ENCODE results near the gene C1D.
"Not testable (repeated sequence)": the region's sequence is repeated elsewhere in the genome, so short reads cannot be mapped to it uniquely, and the experiment has no call there.

C1D gene

DNA sequence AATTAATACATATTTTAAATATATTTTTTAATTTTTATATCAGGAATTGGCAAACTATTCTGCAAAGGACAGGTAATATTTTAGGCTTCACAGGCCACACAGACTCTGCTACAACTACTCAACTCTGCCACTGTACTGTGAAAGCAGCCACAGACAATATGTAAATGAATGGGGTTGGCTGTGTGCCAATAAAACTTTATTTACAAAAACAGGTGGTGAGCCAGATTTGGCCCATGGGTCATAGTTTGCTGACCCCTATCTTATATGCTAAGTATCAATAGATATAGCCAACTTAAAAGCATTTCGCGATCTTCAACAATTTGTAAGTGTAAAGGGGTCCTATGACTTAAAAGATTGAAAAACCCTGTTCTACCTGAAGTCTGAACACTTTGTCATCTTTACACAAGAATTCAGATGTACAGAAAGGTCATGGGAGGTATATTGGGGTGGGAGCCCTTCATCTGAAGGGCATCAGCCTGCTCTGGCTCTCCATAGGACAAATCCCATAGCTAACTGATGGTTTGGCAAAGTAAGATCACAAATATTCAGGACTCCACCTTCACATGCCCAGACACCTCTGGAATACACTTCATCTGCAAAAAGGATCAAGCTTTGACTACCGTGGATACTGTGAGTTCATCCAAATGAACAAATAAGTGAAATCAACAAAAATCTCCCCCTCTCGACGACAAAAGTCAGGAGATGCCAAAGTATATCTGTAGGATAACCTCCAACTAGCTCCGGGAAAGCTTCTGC, 65.9 kb downstream of the C1D start:
- DNase-seq (ENCODE audit: low read depth), result no peak
- no peak overlapping the region for H3K4me3 ChIP-seq (ENCODE audit: low read depth, low read length)
- TF ChIP-seq, protein P1, sequence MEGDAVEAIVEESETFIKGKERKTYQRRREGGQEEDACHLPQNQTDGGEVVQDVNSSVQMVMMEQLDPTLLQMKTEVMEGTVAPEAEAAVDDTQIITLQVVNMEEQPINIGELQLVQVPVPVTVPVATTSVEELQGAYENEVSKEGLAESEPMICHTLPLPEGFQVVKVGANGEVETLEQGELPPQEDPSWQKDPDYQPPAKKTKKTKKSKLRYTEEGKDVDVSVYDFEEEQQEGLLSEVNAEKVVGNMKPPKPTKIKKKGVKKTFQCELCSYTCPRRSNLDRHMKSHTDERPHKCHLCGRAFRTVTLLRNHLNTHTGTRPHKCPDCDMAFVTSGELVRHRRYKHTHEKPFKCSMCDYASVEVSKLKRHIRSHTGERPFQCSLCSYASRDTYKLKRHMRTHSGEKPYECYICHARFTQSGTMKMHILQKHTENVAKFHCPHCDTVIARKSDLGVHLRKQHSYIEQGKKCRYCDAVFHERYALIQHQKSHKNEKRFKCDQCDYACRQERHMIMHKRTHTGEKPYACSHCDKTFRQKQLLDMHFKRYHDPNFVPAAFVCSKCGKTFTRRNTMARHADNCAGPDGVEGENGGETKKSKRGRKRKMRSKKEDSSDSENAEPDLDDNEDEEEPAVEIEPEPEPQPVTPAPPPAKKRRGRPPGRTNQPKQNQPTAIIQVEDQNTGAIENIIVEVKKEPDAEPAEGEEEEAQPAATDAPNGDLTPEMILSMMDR (IDR thresholded peaks at IDR 0.05; ENCODE audit: insufficient read depth, low read depth, low read length, missing control alignments), result no peak

DNA sequence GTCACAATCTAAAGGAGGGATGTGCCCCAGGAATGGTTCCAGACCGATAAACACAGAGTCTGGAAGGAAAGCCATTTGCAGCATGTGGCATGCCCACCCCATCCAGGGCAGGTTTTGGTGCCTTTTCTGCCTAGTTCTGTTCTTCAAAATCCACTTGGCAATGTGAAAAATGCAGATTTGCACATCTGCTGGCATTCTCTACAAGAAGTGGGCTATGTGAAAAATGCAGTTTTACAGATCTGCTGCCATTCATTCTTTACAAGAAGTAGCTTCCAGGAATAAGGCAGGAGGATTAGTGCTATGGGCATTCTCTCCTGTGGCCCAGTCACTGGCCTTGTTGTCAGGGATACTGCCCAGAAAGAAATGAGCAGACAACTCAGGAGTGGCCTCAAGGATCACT, 68.1 kb downstream of the C1D start:
- TF ChIP-seq, protein P1 (IDR thresholded peaks at IDR 0.05; ENCODE audit: insufficient read depth, low read depth, low read length, missing control alignments), result no peak
- DNase-seq (ENCODE audit: low read depth), result no peak

DNA sequence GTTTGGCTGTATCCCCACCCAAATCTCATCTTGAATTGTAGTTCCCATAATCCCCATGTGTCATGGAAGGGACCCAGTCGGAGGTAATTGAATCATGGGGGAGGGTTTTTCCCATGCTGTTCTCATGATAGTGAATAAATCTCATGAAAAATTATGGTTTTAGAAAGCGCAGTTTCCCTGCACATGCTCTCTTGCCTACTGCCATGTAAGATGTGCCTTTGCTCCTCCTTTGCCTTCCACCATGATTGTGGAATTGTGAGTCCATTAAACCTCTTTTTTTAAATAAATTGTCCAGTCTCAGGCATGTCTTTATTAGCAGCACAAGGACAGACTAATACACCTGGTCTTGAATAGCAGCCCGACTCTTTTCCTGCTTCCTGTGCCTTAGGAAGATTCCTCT, 68.7 kb downstream of the C1D start:
- H3K4me3 ChIP-seq (ENCODE audit: low read depth, low read length); DNase-seq (ENCODE audit: low read depth): not testable (repeated sequence)

More for the DNA sequence above, 68.1 kb downstream of the C1D start:
- H3K4me3 ChIP-seq (ENCODE audit: low read depth, low read length), result no peak overlapping the region

- no peak overlapping the region for H3K4me3 ChIP-seq (ENCODE audit: low read depth, low read length)
- no peak for DNase-seq (ENCODE audit: low read depth)
- TF ChIP-seq, protein P1 (IDR thresholded peaks at IDR 0.05; ENCODE audit: insufficient read depth, low read depth, low read length, missing control alignments), result no peak
Measured at GRCh38 chr2:67993329-67993728, 69.5 kb downstream of the C1D start.

GRCh38 chr2:67991456-67991855, 71.3 kb downstream of the C1D start:
- TF ChIP-seq, protein P1 (IDR thresholded peaks at IDR 0.05; ENCODE audit: insufficient read depth, low read depth, low read length, missing control alignments), result no peak
- DNase-seq (ENCODE audit: low read depth), result no peak
- no peak overlapping the region for H3K4me3 ChIP-seq (ENCODE audit: low read depth, low read length)
